ENCODE measurements around the gene ALLC. TPM values are rescaled to one million over a fixed set of nuclear protein-coding genes. Genes with fewer than 3 reads are reported as not detected.

The ALLC gene
- total RNA-seq, 4 donors from 2014 or later = not detected

DNA sequence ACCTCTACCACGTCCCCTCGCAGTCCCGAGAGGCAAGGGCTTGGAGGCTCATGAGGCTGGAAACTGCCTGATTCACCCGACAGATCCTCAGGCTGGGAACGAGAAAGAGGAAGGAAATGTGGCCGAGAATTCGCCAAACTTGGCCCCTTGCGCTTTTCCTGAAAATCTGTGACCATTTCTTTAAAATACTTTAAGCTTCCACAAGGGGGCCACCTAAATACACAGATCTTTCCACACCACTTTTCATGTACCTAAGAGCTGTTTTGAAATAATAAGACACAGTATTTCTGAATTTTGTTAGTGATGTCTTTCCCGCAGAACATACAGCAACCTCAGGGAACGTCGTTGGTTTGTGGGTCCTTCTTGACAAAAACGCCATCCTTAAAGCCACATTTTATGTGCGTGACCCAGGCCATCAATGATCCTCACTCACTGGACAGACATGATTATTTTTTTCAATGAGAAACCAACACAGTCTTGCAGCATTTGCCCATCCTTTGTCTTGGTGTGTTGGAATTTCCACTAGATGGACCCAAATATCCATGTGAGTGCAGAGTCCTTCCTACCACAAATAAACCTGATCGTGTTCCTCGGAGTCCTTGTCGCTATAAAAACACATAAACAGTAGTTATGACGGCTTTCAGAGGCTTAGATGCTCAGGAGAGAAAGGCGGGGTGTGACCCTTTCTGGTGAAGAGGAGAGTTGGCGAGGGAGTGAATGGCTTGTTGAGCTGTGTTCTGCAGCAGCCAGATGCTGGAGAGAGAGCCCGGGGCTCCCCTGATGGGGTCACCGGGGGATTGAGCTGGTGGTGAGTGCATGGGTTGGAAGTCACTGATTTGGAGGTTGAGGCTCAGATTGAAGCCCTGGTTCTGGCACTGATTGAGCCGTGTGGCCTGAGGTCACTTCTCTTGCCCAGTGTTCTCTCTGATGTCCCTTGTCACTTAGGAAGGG lies 70.4 kb downstream of the ALLC start:
- no peak for DNase-seq (ENCODE audit: extremely low spot score)
- no peaks in the 10 kb centered on the region for H3K9me3 ChIP-seq
- peak overlapping the region in 1 of 4 donors; percentile 18 for H3K4me3 ChIP-seq
- 30% methylated on average over 22 of the region's 22 CpGs for WGBS
- peaks cover 0 to 11% (median 7%) of the 10 kb centered on the region in 4 donors for H3K4me1 ChIP-seq
- TF ChIP-seq CTCF (IDR thresholded peaks at IDR 0.05) (peak; percentile 48 to 63 (median 54)), POLR2AphosphoS5 (IDR thresholded peaks at IDR 0.05) (no peak)
- H3K27ac ChIP-seq (replicated peaks in 1 of 4) = no peak overlapping the region
- H3K36me3 ChIP-seq = no peaks in the 10 kb centered on the region
- H3K27me3 ChIP-seq = peaks cover 0 to 36% (median 0%) of the 10 kb centered on the region in 4 donors
- intact Hi-C loops (cut with DNase I) = no loop called here

GRCh38 chr2:3729055-3729448 lies 71.1 kb downstream of the ALLC start:
- no peak for DNase-seq (ENCODE audit: extremely low spot score)
- H3K36me3 ChIP-seq = no peaks in the 10 kb centered on the region
- H3K4me1 ChIP-seq = peaks cover 0 to 11% (median 7%) of the 10 kb centered on the region in 4 donors
- TF ChIP-seq POLR2AphosphoS5 (IDR thresholded peaks at IDR 0.05) = no peak
- TF ChIP-seq CTCF (IDR thresholded peaks at IDR 0.05) = no peak
- TF ChIP-seq POLR2A (IDR thresholded peaks at IDR 0.05; ENCODE audit: low read depth) = no peak
- no peak for TF ChIP-seq EP300 (IDR thresholded peaks at IDR 0.05)
- no peaks in the 10 kb centered on the region for H3K9me3 ChIP-seq
- no peak overlapping the region for H3K27ac ChIP-seq (replicated peaks in 1 of 4)
- intact Hi-C loops (cut with DNase I) = no loop called here
- WGBS = 92% methylated on average over 8 of the region's 8 CpGs
- H3K27me3 ChIP-seq = peaks cover 0 to 38% (median 0%) of the 10 kb centered on the region in 4 donors
- no peak overlapping the region for H3K4me3 ChIP-seq

DNA sequence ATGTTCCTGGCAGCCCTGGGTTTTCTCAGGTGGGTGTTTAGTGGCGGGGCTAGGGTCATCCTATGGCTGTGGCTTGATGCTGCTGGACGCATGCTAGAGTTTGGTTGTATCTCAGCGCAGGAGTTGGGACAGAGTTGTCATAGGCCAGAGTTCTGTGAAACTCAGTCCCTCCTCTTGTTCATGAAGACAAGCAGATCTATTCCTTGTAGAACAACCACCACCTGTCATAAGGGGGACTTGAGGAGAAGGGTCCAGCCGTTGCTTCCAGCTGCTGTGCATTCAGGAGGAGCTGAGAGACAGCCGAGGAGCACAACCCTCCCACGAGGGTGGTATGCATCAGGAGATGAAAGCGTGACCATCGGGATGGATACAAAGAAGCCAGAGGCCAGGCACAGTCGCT lies 71.8 kb downstream of the ALLC start:
- H3K4me1 ChIP-seq = peaks cover 0 to 11% (median 7%) of the 10 kb centered on the region in 4 donors
- no peak overlapping the region for H3K27ac ChIP-seq (replicated peaks in 1 of 4)
- peaks cover 0 to 34% (median 0%) of the 10 kb centered on the region in 4 donors for H3K27me3 ChIP-seq
- 78% methylated on average over 9 of the region's 9 CpGs for WGBS
- H3K4me3 ChIP-seq = no peak overlapping the region
- no peaks in the 10 kb centered on the region for H3K36me3 ChIP-seq
- intact Hi-C loops (cut with DNase I) = no loop called here
- no peaks in the 10 kb centered on the region for H3K9me3 ChIP-seq
- TF ChIP-seq POLR2A (IDR thresholded peaks at IDR 0.05; ENCODE audit: low read depth) = no peak
- TF ChIP-seq CTCF (IDR thresholded peaks at IDR 0.05) = no peak
- TF ChIP-seq POLR2AphosphoS5 (IDR thresholded peaks at IDR 0.05) = no peak
- TF ChIP-seq EP300 (IDR thresholded peaks at IDR 0.05) = no peak
- no peak for DNase-seq (ENCODE audit: extremely low spot score)

DNA sequence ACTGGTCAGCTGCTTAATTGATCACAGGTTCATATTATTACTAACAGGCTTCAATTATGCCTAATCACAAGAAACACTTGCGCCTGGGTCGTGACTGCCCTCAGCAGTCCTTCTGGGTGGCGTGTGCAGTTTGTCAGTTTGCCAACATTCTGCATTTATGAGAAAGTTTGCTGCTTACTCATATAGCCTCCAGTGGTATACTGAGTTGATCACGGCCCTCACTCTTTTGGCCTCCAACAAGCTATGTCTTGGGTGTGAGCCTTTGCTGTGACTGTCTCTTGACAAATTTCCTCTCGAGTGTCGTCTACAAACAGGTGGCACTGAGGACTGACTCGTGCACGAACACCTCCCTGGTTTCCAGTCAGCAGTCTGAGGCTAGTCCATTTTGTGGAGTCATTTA lies 72.6 kb downstream of the ALLC start:
- peaks cover 0 to 29% (median 0%) of the 10 kb centered on the region in 4 donors for H3K27me3 ChIP-seq
- intact Hi-C loops (cut with DNase I) = no loop called here
- TF ChIP-seq POLR2AphosphoS5 (IDR thresholded peaks at IDR 0.05) = no peak
- no peak for TF ChIP-seq CTCF (IDR thresholded peaks at IDR 0.05)
- no peak for TF ChIP-seq EP300 (IDR thresholded peaks at IDR 0.05)
- TF ChIP-seq POLR2A (IDR thresholded peaks at IDR 0.05; ENCODE audit: low read depth) = no peak

More for the DNA sequence above, 72.6 kb downstream of the ALLC start:
- DNase-seq (ENCODE audit: extremely low spot score) = no peak
- 92% methylated on average over 8 of the region's 8 CpGs for WGBS
- no peaks in the 10 kb centered on the region for H3K9me3 ChIP-seq
- H3K36me3 ChIP-seq = no peaks in the 10 kb centered on the region
- H3K4me1 ChIP-seq = peaks cover 0 to 11% (median 7%) of the 10 kb centered on the region in 4 donors
- H3K27ac ChIP-seq (replicated peaks in 1 of 4) = no peak overlapping the region
- no peak overlapping the region for H3K4me3 ChIP-seq
